Activated naive CD4-positive, alpha-beta T cell treated with anti-CD3 and anti-CD28 coated beads, Interleukin-2, amount 50 U/mL, for 24 hours (primary cell): Measurements from ENCODE around the gene TPTE.
"Not testable (repeated sequence)": the region's sequence is repeated elsewhere in the genome, so short reads cannot be mapped to it uniquely, and the experiment has no call there.

Experiments used
- H3K27ac Mint-ChIP-seq: one replicate; pipeline ENCODE4 v1.8.0; 2021; ENCODE audit warnings: mild to moderate bottlenecking, mixed read lengths
- H3K27me3 Mint-ChIP-seq: one replicate; pipeline ENCODE4 v1.8.0; 2021; ENCODE audit warnings: mixed read lengths
- H3K36me3 Mint-ChIP-seq: one replicate; pipeline ENCODE4 v1.8.0; 2021; ENCODE audit warnings: mixed read lengths
- H3K4me1 Mint-ChIP-seq: one replicate; pipeline ENCODE4 v1.8.0; 2021; ENCODE audit warnings: mixed read lengths
- H3K4me3 Mint-ChIP-seq: one replicate; pipeline ENCODE4 v1.8.0; 2021; ENCODE audit warnings: mild to moderate bottlenecking, mixed read lengths
- H3K9me3 Mint-ChIP-seq: one replicate; pipeline ENCODE4 v1.8.0; 2021; ENCODE audit warnings: mixed read lengths

The TPTE gene

GRCh38 chr21:10521091-10521598, at the start of gene TPTE:
TSS of gene TPTE (plus strand) at chr21:10521583. CDS start at chr21:10538724, 17,141 bp downstream.
- Mint-ChIP-seq H3K27ac (no peak within 1 kb of the TSS), H3K9me3 (peaks cover 13% of the 10 kb centered on the region), H3K4me1 (no peaks in the 10 kb centered on the region), H3K27me3 (no peaks in the 10 kb centered on the region), H3K4me3 (no peak within 1 kb of the TSS), H3K36me3 (peaks cover 4% of the 10 kb centered on the region)

GRCh38 chr21:10471999-10472398, 49.4 kb upstream of the TPTE start:
- not testable (repeated sequence) for H3K27ac Mint-ChIP-seq, H3K36me3 Mint-ChIP-seq, H3K27me3 Mint-ChIP-seq, H3K9me3 Mint-ChIP-seq, H3K4me3 Mint-ChIP-seq, H3K4me1 Mint-ChIP-seq

- not testable (repeated sequence) for H3K36me3 Mint-ChIP-seq, H3K4me1 Mint-ChIP-seq, H3K27me3 Mint-ChIP-seq, H3K27ac Mint-ChIP-seq, H3K4me3 Mint-ChIP-seq
- H3K9me3 Mint-ChIP-seq, result peaks cover 20% of the 10 kb centered on the region
Observed at GRCh38 chr21:10477794-10478193, 43.6 kb upstream of the TPTE start.

GRCh38 chr21:10479875-10480274, 41.5 kb upstream of the TPTE start:
- H3K36me3 Mint-ChIP-seq, H3K27ac Mint-ChIP-seq, H3K27me3 Mint-ChIP-seq, H3K4me1 Mint-ChIP-seq, H3K4me3 Mint-ChIP-seq: not testable (repeated sequence)
- H3K9me3 Mint-ChIP-seq, result peaks cover 19% of the 10 kb centered on the region

GRCh38 chr21:10484864-10485263, 36.5 kb upstream of the TPTE start:
- H3K9me3 Mint-ChIP-seq, result peaks cover 10% of the 10 kb centered on the region
- not testable (repeated sequence) for H3K4me3 Mint-ChIP-seq, H3K4me1 Mint-ChIP-seq, H3K27me3 Mint-ChIP-seq, H3K36me3 Mint-ChIP-seq, H3K27ac Mint-ChIP-seq

- not testable (repeated sequence) for H3K9me3 Mint-ChIP-seq, H3K27ac Mint-ChIP-seq, H3K4me3 Mint-ChIP-seq, H3K36me3 Mint-ChIP-seq, H3K4me1 Mint-ChIP-seq, H3K27me3 Mint-ChIP-seq
Observed at GRCh38 chr21:10490453-10490852, 30.9 kb upstream of the TPTE start.

- Mint-ChIP-seq H3K9me3 (peaks cover 15% of the 10 kb centered on the region), H3K36me3 (peaks cover 2% of the 10 kb centered on the region), H3K27me3 (no peaks in the 10 kb centered on the region), H3K4me3 (no peak overlapping the region), H3K27ac (no peak overlapping the region), H3K4me1 (no peaks in the 10 kb centered on the region)
Observed at GRCh38 chr21:10511116-10511515, 10.3 kb upstream of the TPTE start.

- not testable (repeated sequence) for H3K4me1 Mint-ChIP-seq, H3K27ac Mint-ChIP-seq, H3K4me3 Mint-ChIP-seq, H3K27me3 Mint-ChIP-seq, H3K36me3 Mint-ChIP-seq
- H3K9me3 Mint-ChIP-seq, result peaks cover 15% of the 10 kb centered on the region
Observed at GRCh38 chr21:10516889-10517288, 4.5 kb upstream of the TPTE start.

GRCh38 chr21:10517904-10518303, 3.5 kb upstream of the TPTE start:
- not testable (repeated sequence) for H3K4me3 Mint-ChIP-seq, H3K36me3 Mint-ChIP-seq, H3K27ac Mint-ChIP-seq

GRCh38 chr21:10521835-10522500, 585 bp downstream of the TPTE start:
- H3K4me3 Mint-ChIP-seq, H3K27me3 Mint-ChIP-seq, H3K4me1 Mint-ChIP-seq, H3K27ac Mint-ChIP-seq, H3K36me3 Mint-ChIP-seq: not testable (repeated sequence)
- H3K9me3 Mint-ChIP-seq, result peaks cover 13% of the 10 kb centered on the region

More at GRCh38 chr21:10517904-10518303, 3.5 kb upstream of the TPTE start:
- H3K27me3 Mint-ChIP-seq, H3K4me1 Mint-ChIP-seq: not testable (repeated sequence)
- peaks cover 15% of the 10 kb centered on the region for H3K9me3 Mint-ChIP-seq

GRCh38 chr21:10539956-10540355, 18.6 kb downstream of the TPTE start:
- no peaks in the 10 kb centered on the region for H3K27me3 Mint-ChIP-seq
- no peak overlapping the region for H3K27ac Mint-ChIP-seq
- no peaks in the 10 kb centered on the region for H3K36me3 Mint-ChIP-seq
- no peaks in the 10 kb centered on the region for H3K4me1 Mint-ChIP-seq
- no peak overlapping the region for H3K4me3 Mint-ChIP-seq
- no peaks in the 10 kb centered on the region for H3K9me3 Mint-ChIP-seq

GRCh38 chr21:10544376-10544775, 23.0 kb downstream of the TPTE start:
- H3K4me1 Mint-ChIP-seq, H3K36me3 Mint-ChIP-seq, H3K4me3 Mint-ChIP-seq, H3K27ac Mint-ChIP-seq, H3K27me3 Mint-ChIP-seq: not testable (repeated sequence)
- H3K9me3 Mint-ChIP-seq, result peaks cover 19% of the 10 kb centered on the region

GRCh38 chr21:10547868-10548267, 26.5 kb downstream of the TPTE start:
- not testable (repeated sequence) for H3K27me3 Mint-ChIP-seq, H3K4me1 Mint-ChIP-seq, H3K27ac Mint-ChIP-seq, H3K4me3 Mint-ChIP-seq, H3K36me3 Mint-ChIP-seq
- H3K9me3 Mint-ChIP-seq, result peaks cover 33% of the 10 kb centered on the region

- not testable (repeated sequence) for H3K4me1 Mint-ChIP-seq, H3K27me3 Mint-ChIP-seq, H3K27ac Mint-ChIP-seq, H3K4me3 Mint-ChIP-seq, H3K36me3 Mint-ChIP-seq
- peaks cover 33% of the 10 kb centered on the region for H3K9me3 Mint-ChIP-seq
Observed at GRCh38 chr21:10548331-10548954, 27.1 kb downstream of the TPTE start.

GRCh38 chr21:10570803-10571202, 49.4 kb downstream of the TPTE start:
- not testable (repeated sequence) for H3K36me3 Mint-ChIP-seq, H3K27me3 Mint-ChIP-seq, H3K4me1 Mint-ChIP-seq, H3K27ac Mint-ChIP-seq, H3K4me3 Mint-ChIP-seq
- H3K9me3 Mint-ChIP-seq, result peaks cover 26% of the 10 kb centered on the region

- H3K4me3 Mint-ChIP-seq, H3K36me3 Mint-ChIP-seq, H3K4me1 Mint-ChIP-seq, H3K27ac Mint-ChIP-seq, H3K27me3 Mint-ChIP-seq: not testable (repeated sequence)
- peaks cover 11% of the 10 kb centered on the region for H3K9me3 Mint-ChIP-seq
Observed at GRCh38 chr21:10574531-10575310, 53.3 kb downstream of the TPTE start.
